ENCODE results near the gene UGT1A8.
"Not testable (repeated sequence)": the region's sequence is repeated elsewhere in the genome, so short reads cannot be mapped to it uniquely, and the experiment has no call there.

The UGT1A8 gene

GRCh38 chr2:233643128-233643527, 25.7 kb downstream of the UGT1A8 start:
- DNase-seq = peak in 1 of 4 experiments; percentile 13

GRCh38 chr2:233646033-233646432, 28.6 kb downstream of the UGT1A8 start:
- DNase-seq = not testable (repeated sequence)

- no peak for DNase-seq
These were observed 33.5 kb downstream of the UGT1A8 start for GRCh38 chr2:233650981-233651380.

- DNase-seq = no peak
These were observed 34.0 kb downstream of the UGT1A8 start for GRCh38 chr2:233651430-233651829.

GRCh38 chr2:233654501-233654900, 37.1 kb downstream of the UGT1A8 start:
- DNase-seq = no peak

GRCh38 chr2:233655043-233655442, 37.6 kb downstream of the UGT1A8 start:
- no peak for DNase-seq

GRCh38 chr2:233655943-233656342, 38.5 kb downstream of the UGT1A8 start:
- DNase-seq = not testable (repeated sequence)

- no peak for DNase-seq
These were observed 39.0 kb downstream of the UGT1A8 start for GRCh38 chr2:233656443-233656842.

GRCh38 chr2:233658610-233659009, 41.2 kb downstream of the UGT1A8 start:
- DNase-seq = no peak

- no peak for DNase-seq
These were observed 46.5 kb downstream of the UGT1A8 start for GRCh38 chr2:233663911-233664310.

GRCh38 chr2:233668605-233669260, 51.3 kb downstream of the UGT1A8 start:
- no peak for DNase-seq

- no peak for DNase-seq
These were observed 54.1 kb downstream of the UGT1A8 start, which contains the start of gene UGT1A9 for GRCh38 chr2:233671290-233672161. Gene UGT1A9, plus strand, starts transcription at chr2:233671898. Its CDS starts 37 bp downstream, at chr2:233671935.

GRCh38 chr2:233672886-233673285, 55.5 kb downstream of the UGT1A8 start:
- DNase-seq = peak in 1 of 4 experiments; percentile 2

GRCh38 chr2:233673896-233674295, 56.5 kb downstream of the UGT1A8 start:
- no peak for DNase-seq

GRCh38 chr2:233674314-233674713, 56.9 kb downstream of the UGT1A8 start:
- DNase-seq = no peak

GRCh38 chr2:233674995-233675394, 57.6 kb downstream of the UGT1A8 start:
- DNase-seq = no peak

GRCh38 chr2:233676046-233676445, 58.6 kb downstream of the UGT1A8 start:
- DNase-seq = no peak

- no peak for DNase-seq
These were observed 61.8 kb downstream of the UGT1A8 start for GRCh38 chr2:233679196-233679595.

GRCh38 chr2:233680361-233681045, 63.1 kb downstream of the UGT1A8 start:
- DNase-seq = peak; percentile 41 to 65 (median 56)

- DNase-seq = no peak
These were observed 64.2 kb downstream of the UGT1A8 start, which contains the start of gene UGT1A7 for GRCh38 chr2:233681521-233682099. Gene UGT1A7, plus strand, starts transcription at chr2:233681901. Its CDS starts 37 bp downstream, at chr2:233681938.

- DNase-seq = no peak
These were observed 67.2 kb downstream of the UGT1A8 start for GRCh38 chr2:233684640-233685039.

- DNase-seq = no peak
These were observed 69.5 kb downstream of the UGT1A8 start for GRCh38 chr2:233686928-233687327.

- DNase-seq = no peak
These were observed 70.9 kb downstream of the UGT1A8 start for GRCh38 chr2:233688341-233688740.
